Esophagus squamous epithelium (tissue), 5 donors: ENCODE data around the gene TEKTIP1. TPM values are rescaled to one million over a fixed set of nuclear protein-coding genes. Genes with fewer than 3 reads are reported as not detected.

Experiments
- DNase-seq: peaks from one replicate; lab custom pipeline; 2025; lab: John Stamatoyannopoulos, UW
- H3K27ac ChIP-seq, 4 donors: fragments of 200-600 bp; sonication (generic); one replicate each; pipeline ENCODE4 v1.5.1; 2016 to 2019; ENCODE audit warnings: mild to moderate bottlenecking in 1 of 4
- H3K27me3 ChIP-seq, 4 donors: fragments of 200-600 bp; sonication (generic); 1 replicate in 3 of 4; 2 replicates in 1 of 4; pipeline versions ENCODE4 v1.5.1 to v1.6.0; 2017 to 2021; ENCODE audit warnings: antibody characterized with exemption in 1 of 4
- H3K36me3 ChIP-seq, 3 donors: fragments of 200-600 bp; sonication (generic); one replicate each; pipeline ENCODE4 v1.5.1; 2016 to 2019
- H3K4me1 ChIP-seq, 3 donors: fragments of 200-600 bp; sonication (generic); one replicate each; pipeline ENCODE4 v1.5.1; 2017 to 2019
- H3K4me3 ChIP-seq, 4 donors: fragments of 200-600 bp; sonication (generic); 1 replicate in 3 of 4; 2 replicates in 1 of 4; pipeline ENCODE4 v1.5.1; 2016 to 2019; ENCODE audit warnings: mild to moderate bottlenecking in 2 of 4, moderate library complexity in 1 of 4
- H3K9me3 ChIP-seq, 3 donors: fragments of 200-600 bp; sonication (generic); one replicate each; pipeline ENCODE4 v1.5.1; 2016 to 2019
- CTCF ChIP-seq, 6 experiments: fragments of 450-650 bp in 4 of 6; fragments of 200-600 bp in 2 of 6; sonication (generic) in 2 of 6; IDR thresholded peaks; one replicate each; pipeline ENCODE4 v1.5.1; 2016 to 2019; ENCODE audit warnings: antibody characterized with exemption in 6 of 6, mild to moderate bottlenecking in 4 of 6, moderate library complexity in 4 of 6
- POLR2A ChIP-seq, 4 donors: fragments of 450-650 bp; IDR thresholded peaks; one replicate each; pipeline ENCODE4 v1.6.1; 2017; ENCODE audit warnings: antibody characterized with exemption in 4 of 4, mild to moderate bottlenecking in 4 of 4, moderate library complexity in 3 of 4
- WGBS, 2 donors: methylation state at CpG; one replicate each; pipeline ENCODE4 v1.1.5; 2018; 5-methylcytosine and 5-hydroxymethylcytosine counted together
- intact Hi-C: fragments of 100-400 bp; cut with DNase I; formaldehyde crosslinking; loops from one replicate; pipeline ENCODE4 v1.15.0; 2022
- total RNA-seq, 4 donors: library from RNA; depleted of rRNA; stranded (reverse); fragments of >200 nt; gene quantifications; one replicate each; pipeline ENCODE4 v1.1.0, GENCODE V29; 2016
- donor health status: DM: yes; HTN: yes; CAD: no.

Gene TEKTIP1
- total RNA-seq, 4 donors from 2014 or later = 0.95 TPM; not detected in 3

GRCh38 chr19:3550947-3551791 lies 12.2 kb downstream of the TEKTIP1 start:
- 82 to 93% methylated on average over 5 to 7 of the region's 34 CpGs for WGBS, 2 donors
- no peak for DNase-seq
- no peak for TF ChIP-seq CTCF (IDR thresholded peaks at IDR 0.05)
- TF ChIP-seq POLR2A (IDR thresholded peaks at IDR 0.05) = no peak
- no peaks in the 10 kb centered on the region for H3K27me3 ChIP-seq
- H3K27ac ChIP-seq = no peak overlapping the region
- peaks cover 0 to 37% (median 3%) of the 10 kb centered on the region in 3 donors for H3K36me3 ChIP-seq
- no peak overlapping the region for H3K4me3 ChIP-seq
- peaks cover 10 to 35% (median 14%) of the 10 kb centered on the region in 3 donors for H3K4me1 ChIP-seq
- intact Hi-C loops = no loop called here
- no peaks in the 10 kb centered on the region for H3K9me3 ChIP-seq

- H3K4me1 ChIP-seq = peaks cover 16 to 41% (median 20%) of the 10 kb centered on the region in 3 donors
- TF ChIP-seq CTCF (IDR thresholded peaks at IDR 0.05) = no peak
- no peak for TF ChIP-seq POLR2A (IDR thresholded peaks at IDR 0.05)
- H3K27ac ChIP-seq = no peak overlapping the region
- H3K27me3 ChIP-seq = no peaks in the 10 kb centered on the region
- intact Hi-C loops = no loop called here
- no peaks in the 10 kb centered on the region for H3K9me3 ChIP-seq
- H3K36me3 ChIP-seq = peaks cover 0 to 34% (median 3%) of the 10 kb centered on the region in 3 donors
- 64 to 65% methylated on average over 9 of the region's 9 CpGs for WGBS, 2 donors
- no peak for DNase-seq
- H3K4me3 ChIP-seq = no peak overlapping the region
Observed at GRCh38 chr19:3551792-3552095, 12.8 kb downstream of the TEKTIP1 start.

- TF ChIP-seq POLR2A (IDR thresholded peaks at IDR 0.05) = no peak
- TF ChIP-seq CTCF (IDR thresholded peaks at IDR 0.05) = no peak
- DNase-seq = no peak
- peaks cover 0 to 14% (median 0%) of the 10 kb centered on the region in 3 donors for H3K36me3 ChIP-seq
- 67 to 76% methylated on average over 15 to 16 of the region's 21 CpGs for WGBS, 2 donors
- no peaks in the 10 kb centered on the region for H3K9me3 ChIP-seq
- H3K27ac ChIP-seq = peak overlapping the region in 3 of 4 donors; percentile 1 to 44 (median 38)
- peaks cover 22 to 56% (median 25%) of the 10 kb centered on the region in 3 donors for H3K4me1 ChIP-seq
- H3K27me3 ChIP-seq = no peaks in the 10 kb centered on the region
- H3K4me3 ChIP-seq = no peak overlapping the region
- intact Hi-C loops = no loop called here
Observed at GRCh38 chr19:3554254-3555083, 15.5 kb downstream of the TEKTIP1 start.

- no peaks in the 10 kb centered on the region for H3K27me3 ChIP-seq
- intact Hi-C loops = no loop called here
- H3K4me1 ChIP-seq = peaks cover 22 to 56% (median 25%) of the 10 kb centered on the region in 3 donors
- peak overlapping the region; percentile 76 to 95 (median 76) for H3K4me3 ChIP-seq
- H3K9me3 ChIP-seq = no peaks in the 10 kb centered on the region
- peak overlapping the region in 3 of 4 donors; percentile 9 to 88 (median 77) for H3K27ac ChIP-seq
- no peak for TF ChIP-seq CTCF (IDR thresholded peaks at IDR 0.05)
- no peak for TF ChIP-seq POLR2A (IDR thresholded peaks at IDR 0.05)
- 81% methylated on average over 8 of the region's 15 CpGs; no CpG with 5 or more reads in 1 of the 2 donors for WGBS, 2 donors
- no peak for DNase-seq
- peaks cover 0 to 2% (median 0%) of the 10 kb centered on the region in 3 donors for H3K36me3 ChIP-seq
Observed at GRCh38 chr19:3555653-3556422, 16.9 kb downstream of the TEKTIP1 start.
